Measurements from ENCODE around the gene MFSD11. TPM values are rescaled to one million over a fixed set of nuclear protein-coding genes. Genes with fewer than 3 reads are reported as not detected.

The MFSD11 gene
- total RNA-seq, 2 experiments from 2014 or later: 55.1 to 63.1 TPM

GRCh38 chr17:76700617-76701470, 37.1 kb upstream of the MFSD11 start:
- intact Hi-C loops (cut with micrococcal nuclease; ENCODE audit: unreplicated experiment): no loop called here
- no peaks in the 10 kb centered on the region for H3K79me2 ChIP-seq (ENCODE audit: insufficient read depth, low read depth, low read length)
- H4K20me1 ChIP-seq (ENCODE audit: insufficient read depth, low read length): no peaks in the 10 kb centered on the region
- peaks cover 14% of the 10 kb centered on the region for H3K4me1 ChIP-seq (ENCODE audit: insufficient read depth, low read length, poor library complexity, severe bottlenecking)
- H3K9me3 ChIP-seq (ENCODE audit: low read length): no peaks in the 10 kb centered on the region
- H2AFZ ChIP-seq (ENCODE audit: low read length): no peak overlapping the region
- H3K36me3 ChIP-seq (ENCODE audit: insufficient read depth, low read length): no peaks in the 10 kb centered on the region
- no peak overlapping the region for H3K27ac ChIP-seq (ENCODE audit: low read depth, low read length, poor library complexity, severe bottlenecking)
- H3K4me2 ChIP-seq (ENCODE audit: low read length): no peak overlapping the region
- BruUV-seq (replicated peaks): no TSS peak
- POLR2A ChIA-PET: no interaction called here
- CTCF ChIA-PET (ENCODE audit: unreplicated experiment): interaction anchor here (0.6 kb wide), 1 partner anchor 331 kb away, joined by 3 read pairs; no protein-coding TSS in a partner anchor
- no peak for DNase-seq (ENCODE audit: low spot score)
- TF ChIP-seq CTCF (conservative IDR thresholded peaks at IDR 0.05; ENCODE audit: low read length) (no peak), EZH2phosphoT487 (IDR thresholded peaks at IDR 0.05; ENCODE audit: borderline replicate concordance, low read depth, low read length) (no peak)
- H3K9me2 ChIP-seq (ENCODE audit: insufficient read depth, low read length): no peaks in the 10 kb centered on the region
- H3K4me3 ChIP-seq (ENCODE audit: low read depth, low read length, poor library complexity, severe bottlenecking): no peak overlapping the region

- POLR2A ChIA-PET: no interaction called here
Observed at GRCh38 chr17:76701471-76701967, 36.4 kb upstream of the MFSD11 start.

More at GRCh38 chr17:76701471-76701967, 36.4 kb upstream of the MFSD11 start:
- Histone ChIP-seq H4K20me1 (ENCODE audit: insufficient read depth, low read length) (no peaks in the 10 kb centered on the region), H3K9me3 (ENCODE audit: low read length) (no peaks in the 10 kb centered on the region), H2AFZ (ENCODE audit: low read length) (no peak overlapping the region), H3K36me3 (ENCODE audit: insufficient read depth, low read length) (no peaks in the 10 kb centered on the region), H3K9me2 (ENCODE audit: insufficient read depth, low read length) (no peaks in the 10 kb centered on the region), H3K4me2 (ENCODE audit: low read length) (no peak overlapping the region), H3K4me3 (ENCODE audit: low read depth, low read length, poor library complexity, severe bottlenecking) (no peak overlapping the region), H3K27ac (ENCODE audit: low read depth, low read length, poor library complexity, severe bottlenecking) (no peak overlapping the region), H3K4me1 (ENCODE audit: insufficient read depth, low read length, poor library complexity, severe bottlenecking) (peaks cover 14% of the 10 kb centered on the region), H3K79me2 (ENCODE audit: insufficient read depth, low read depth, low read length) (no peaks in the 10 kb centered on the region)
- no peak for DNase-seq (ENCODE audit: low spot score)
- BruUV-seq (replicated peaks): no TSS peak
- TF ChIP-seq EZH2phosphoT487 (IDR thresholded peaks at IDR 0.05; ENCODE audit: borderline replicate concordance, low read depth, low read length) (no peak), CTCF (conservative IDR thresholded peaks at IDR 0.05; ENCODE audit: low read length) (no peak)
- intact Hi-C loops (cut with micrococcal nuclease; ENCODE audit: unreplicated experiment): no loop called here
- CTCF ChIA-PET (ENCODE audit: unreplicated experiment): interaction anchor here (0.6 kb wide), 2 partner anchors 15 to 331 kb away, joined by 3 read pairs; no protein-coding TSS in a partner anchor
